Tibial artery (tissue), 4 donors: ENCODE data around the gene CARMIL1.

Experiments used
- DNase-seq, 2 donors: peaks; one replicate each; pipeline ENCODE4 v3.0.0-alpha.2; 2019
- H3K27ac ChIP-seq, 2 donors: fragments of 200-600 bp; sonication (generic) in 1 of 2; 1 replicate in 1 of 2; 2 replicates in 1 of 2; pipeline ENCODE4 v1.5.1; 2018 to 2019; ENCODE audit warnings: mild to moderate bottlenecking in 1 of 2
- H3K27me3 ChIP-seq, 2 donors: fragments of 200-600 bp; sonication (generic) in 1 of 2; one replicate each; pipeline versions ENCODE4 v1.5.1 to v1.6.0; 2016 to 2019
- H3K36me3 ChIP-seq, 3 donors: fragments of 200-600 bp; sonication (generic) in 2 of 3; one replicate each; pipeline ENCODE4 v1.5.1; 2016 to 2019; ENCODE audit warnings: mild to moderate bottlenecking in 2 of 3
- H3K4me1 ChIP-seq, 4 donors: fragments of 200-600 bp; sonication (generic) in 2 of 4; 1 replicate in 3 of 4; 2 replicates in 1 of 4; pipeline ENCODE4 v1.5.1; 2016 to 2019
- H3K4me3 ChIP-seq, 2 donors: fragments of 200-600 bp; sonication (generic) in 1 of 2; 1 replicate in 1 of 2; 2 replicates in 1 of 2; pipeline ENCODE4 v1.5.1; 2018 to 2019; ENCODE audit warnings: mild to moderate bottlenecking in 2 of 2
- H3K9me3 ChIP-seq, 3 donors: fragments of 200-600 bp; sonication (generic) in 1 of 3; one replicate each; pipeline ENCODE4 v1.5.1; 2016 to 2019
- CTCF ChIP-seq, 2 experiments: fragments of 200-600 bp in 1 of 2; fragments of 450-650 bp in 1 of 2; IDR thresholded peaks; one replicate each; pipeline ENCODE4 v1.5.1; 2017 to 2019; ENCODE audit warnings: antibody characterized with exemption in 2 of 2, mild to moderate bottlenecking in 1 of 2, moderate library complexity in 1 of 2
- intact Hi-C: fragments of 100-400 bp; cut with DNase I; formaldehyde crosslinking; loops from one replicate; pipeline ENCODE4 v1.15.0; 2023; ENCODE audit warnings: low total_unique reads

The CARMIL1 gene

GRCh38 chr6:25286891-25287290 is 7.7 kb downstream of the CARMIL1 start:
- no peak for TF ChIP-seq CTCF (IDR thresholded peaks at IDR 0.05)
- H3K4me3 ChIP-seq: no peak overlapping the region
- peaks cover 0 to 99% (median 15%) of the 10 kb centered on the region in 4 donors for H3K4me1 ChIP-seq
- no peaks in the 10 kb centered on the region for H3K9me3 ChIP-seq
- peak overlapping the region in 1 of 2 donors; percentile 91 for H3K27ac ChIP-seq
- intact Hi-C loops: no loop called here
- peaks cover 0 to 7% (median 0%) of the 10 kb centered on the region in 3 donors for H3K36me3 ChIP-seq
- no peak for DNase-seq
- H3K27me3 ChIP-seq: no peaks in the 10 kb centered on the region

- no peak for DNase-seq
- Histone ChIP-seq H3K27me3 (no peaks in the 10 kb centered on the region), H3K4me3 (no peak overlapping the region), H3K36me3 (peaks cover 0 to 7% (median 0%) of the 10 kb centered on the region in 3 donors), H3K9me3 (no peaks in the 10 kb centered on the region), H3K27ac (peak overlapping the region in 1 of 2 donors; percentile 91), H3K4me1 (peaks cover 0 to 99% (median 19%) of the 10 kb centered on the region in 4 donors)
- no peak for TF ChIP-seq CTCF (IDR thresholded peaks at IDR 0.05)
- intact Hi-C loops: no loop called here
Observed at GRCh38 chr6:25287941-25288340, 8.8 kb downstream of the CARMIL1 start.

- Histone ChIP-seq H3K36me3 (peaks cover 0 to 7% (median 0%) of the 10 kb centered on the region in 3 donors), H3K9me3 (no peaks in the 10 kb centered on the region), H3K4me1 (peaks cover 0 to 98% (median 20%) of the 10 kb centered on the region in 4 donors), H3K4me3 (no peak overlapping the region), H3K27me3 (no peaks in the 10 kb centered on the region), H3K27ac (peak overlapping the region; percentile 13 to 91)
- no peak for DNase-seq
- no peak for TF ChIP-seq CTCF (IDR thresholded peaks at IDR 0.05)
- intact Hi-C loops: no loop called here
Observed at GRCh38 chr6:25288518-25288917, 9.3 kb downstream of the CARMIL1 start.

- intact Hi-C loops: no loop called here
- Histone ChIP-seq H3K27me3 (no peaks in the 10 kb centered on the region), H3K4me1 (peaks cover 0 to 98% (median 29%) of the 10 kb centered on the region in 4 donors), H3K27ac (peak overlapping the region; percentile 41 to 91), H3K4me3 (no peak overlapping the region), H3K9me3 (no peaks in the 10 kb centered on the region), H3K36me3 (peaks cover 0 to 6% (median 0%) of the 10 kb centered on the region in 3 donors)
- no peak for DNase-seq
- TF ChIP-seq CTCF (IDR thresholded peaks at IDR 0.05): no peak
Observed at GRCh38 chr6:25290306-25291060, 11.3 kb downstream of the CARMIL1 start.

GRCh38 chr6:25292384-25292783 is 13.2 kb downstream of the CARMIL1 start:
- intact Hi-C loops: no loop called here
- Histone ChIP-seq H3K9me3 (no peaks in the 10 kb centered on the region), H3K27me3 (no peaks in the 10 kb centered on the region), H3K27ac (peak overlapping the region; percentile 41 to 91), H3K36me3 (no peaks in the 10 kb centered on the region), H3K4me1 (peaks cover 0 to 98% (median 40%) of the 10 kb centered on the region in 4 donors), H3K4me3 (no peak overlapping the region)
- no peak for TF ChIP-seq CTCF (IDR thresholded peaks at IDR 0.05)
- no peak for DNase-seq
